Heart left ventricle (tissue), 16 donors: ENCODE measurements around the gene DOCK1. TPM values are rescaled to one million over a fixed set of nuclear protein-coding genes. Genes with fewer than 3 reads are reported as not detected.

Source experiments
- ATAC-seq, 4 donors: fragments of 200-7000 bp; cut with Tn5 transposase; one replicate each; pipeline ENCODE4 v1.9.1; 2020 to 2022; ENCODE audit warnings: moderate library complexity in 4 of 4, mild to moderate bottlenecking in 3 of 4, moderate number of reproducible peaks in 1 of 4
- DNase-seq, 5 donors: peaks; one replicate each; pipeline ENCODE4 v3.0.0-alpha.2; 2020
- H3K27ac ChIP-seq, 12 donors: fragments of 200-600 bp; sonication (generic) in 4 of 12; one replicate each; pipeline versions ENCODE4 v1.5.0 to v1.8.0; 2016 to 2022; ENCODE audit warnings: mild to moderate bottlenecking in 2 of 12
- H3K27me3 ChIP-seq, 9 donors: fragments of 200-600 bp; sonication (generic) in 2 of 9; one replicate each; pipeline versions ENCODE4 v1.5.1 to v1.8.0; 2016 to 2022; ENCODE audit warnings: mild to moderate bottlenecking in 3 of 9
- H3K36me3 ChIP-seq, 9 donors: fragments of 200-600 bp; sonication (generic) in 2 of 9; one replicate each; pipeline versions ENCODE4 v1.5.0 to v1.8.0; 2018 to 2022; ENCODE audit warnings: mild to moderate bottlenecking in 2 of 9
- H3K4me1 ChIP-seq, 12 donors: fragments of 200-600 bp; sonication (generic) in 4 of 12; one replicate each; pipeline versions ENCODE4 v1.5.0 to v1.8.0; 2016 to 2022; ENCODE audit warnings: mild to moderate bottlenecking in 3 of 12
- H3K4me3 ChIP-seq, 12 donors: fragments of 200-600 bp; sonication (generic) in 4 of 12; one replicate each; pipeline versions ENCODE4 v1.5.0 to v1.8.0; 2017 to 2022; ENCODE audit warnings: mild to moderate bottlenecking in 9 of 12, moderate library complexity in 4 of 12
- H3K9me3 ChIP-seq, 12 donors: fragments of 200-600 bp; sonication (generic) in 4 of 12; one replicate each; pipeline versions ENCODE4 v1.5.0 to v1.8.0; 2016 to 2022; ENCODE audit warnings: mild to moderate bottlenecking in 1 of 12
- POLR2A ChIP-seq, 2 donors: fragments of 450-650 bp; IDR thresholded peaks; one replicate each; pipeline ENCODE4 v1.6.1; 2017; ENCODE audit warnings: antibody characterized with exemption in 2 of 2, mild to moderate bottlenecking in 2 of 2, moderate library complexity in 2 of 2
- WGBS, 4 donors: extraction: QIAGEN DNeasy Blood & Tissue Kit in 2 of 4; methylation state at CpG; one replicate each; pipeline versions ENCODE4 v1.1.5 to v1.1.7; 2013 to 2018; 5-methylcytosine and 5-hydroxymethylcytosine counted together
- intact Hi-C, 10 donors: fragments of 100-400 bp; cut with DNase I; formaldehyde crosslinking; loops; one replicate each; pipeline versions ENCODE4 v1.11.1 to v1.14.2; 2022
- polyA plus RNA-seq, 2 donors: library from polyadenylated mRNA; stranded (reverse); fragments of 200-250 nt; gene quantifications; one replicate each; pipeline ENCODE4 v1.2.3, GENCODE V29; 2013
- total RNA-seq, 9 donors: library from RNA; depleted of rRNA in 2 of 9; stranded (reverse); fragments of >200 nt in 2 of 9; fragmentation: NEBNext Ultra II Directional in 3 of 9; extraction: Animal tissue kit (Norgen Biotek cat#: 25700) in 3 of 9; gene quantifications; one replicate each; pipeline versions ENCODE4 v1.1.0 to v1.2.4, GENCODE V29; 2016 to 2023
- TF ChIP-seq, protein P1 (sequence below), 12 donors: fragments of 200-600 bp; sonication (generic) in 4 of 12; IDR thresholded peaks; one replicate each; pipeline versions ENCODE4 v1.5.0 to v1.8.0; 2018 to 2022; ENCODE audit warnings: antibody characterized with exemption in 12 of 12, mild to moderate bottlenecking in 5 of 12
- donor health status: ischemic (EF 13 %, LVEDD 7.1; RV severe dilation, severe dysfunction).
- donor health status: healthy with polysubstance abuse.
- donor health status: DM: no; HTN: yes; CAD: no.
- donor health status: DM: no; HTN: no; CAD: no.
- donor health status: ischemic (EF 25% LVEDD 6.9; RV normal size, moderate dysfunction).
- donor health status: ischemic (EF 25% LVEDD 5.7; RV mildly dilated, moderate dysfunction).
- donor health status: healthy.
- donor health status: DM: yes; HTN: yes; CAD: no.
- donor health status: ischemic (EF 35%, LVEDD 5.7; RV mildly dilated, moderate dysfunction).
- donor health status: nonischemic (EF 11% LVEDD 7.7; RV severe dilation, severe dysfunction).
- donor health status: DM: yes; HTN: yes; CAD: no.
- donor health status: PGD.
- donor health status: ischemic (EF 29% LVEDD 5.4; RV normal size, mild dysfunction).
- donor health status: nonischemic (EF 23%, LVEDD 6.1; RV moderate dilation, normal function).

The DOCK1 gene
- total and polyA plus RNA-seq, 11 donors: 5.0 to 31.6 (median 18.6) TPM

DNA sequence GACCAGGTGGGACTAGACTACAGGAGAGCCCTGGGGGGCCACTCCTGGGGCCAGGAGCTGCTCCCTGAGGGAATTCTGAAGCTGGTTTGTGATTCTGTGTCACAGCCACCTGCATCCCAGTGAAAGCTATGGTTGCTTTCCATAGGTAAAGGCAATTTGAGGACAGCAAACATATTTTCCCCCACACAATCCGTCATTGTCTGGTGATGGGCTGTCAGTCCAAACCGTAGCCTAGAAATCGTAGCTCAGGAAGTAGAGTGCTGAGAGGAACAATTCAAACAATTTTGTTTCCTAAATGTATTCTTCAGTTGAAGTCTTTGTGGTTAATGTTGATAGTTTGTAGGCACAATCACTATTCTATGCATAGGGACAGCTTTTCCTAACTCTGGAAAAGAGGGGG lies 397.1 kb downstream of the DOCK1 start:
- TF ChIP-seq POLR2A (IDR thresholded peaks at IDR 0.05): no peak
- TF ChIP-seq, protein P1, sequence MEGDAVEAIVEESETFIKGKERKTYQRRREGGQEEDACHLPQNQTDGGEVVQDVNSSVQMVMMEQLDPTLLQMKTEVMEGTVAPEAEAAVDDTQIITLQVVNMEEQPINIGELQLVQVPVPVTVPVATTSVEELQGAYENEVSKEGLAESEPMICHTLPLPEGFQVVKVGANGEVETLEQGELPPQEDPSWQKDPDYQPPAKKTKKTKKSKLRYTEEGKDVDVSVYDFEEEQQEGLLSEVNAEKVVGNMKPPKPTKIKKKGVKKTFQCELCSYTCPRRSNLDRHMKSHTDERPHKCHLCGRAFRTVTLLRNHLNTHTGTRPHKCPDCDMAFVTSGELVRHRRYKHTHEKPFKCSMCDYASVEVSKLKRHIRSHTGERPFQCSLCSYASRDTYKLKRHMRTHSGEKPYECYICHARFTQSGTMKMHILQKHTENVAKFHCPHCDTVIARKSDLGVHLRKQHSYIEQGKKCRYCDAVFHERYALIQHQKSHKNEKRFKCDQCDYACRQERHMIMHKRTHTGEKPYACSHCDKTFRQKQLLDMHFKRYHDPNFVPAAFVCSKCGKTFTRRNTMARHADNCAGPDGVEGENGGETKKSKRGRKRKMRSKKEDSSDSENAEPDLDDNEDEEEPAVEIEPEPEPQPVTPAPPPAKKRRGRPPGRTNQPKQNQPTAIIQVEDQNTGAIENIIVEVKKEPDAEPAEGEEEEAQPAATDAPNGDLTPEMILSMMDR (IDR thresholded peaks at IDR 0.05): no peak

DNA sequence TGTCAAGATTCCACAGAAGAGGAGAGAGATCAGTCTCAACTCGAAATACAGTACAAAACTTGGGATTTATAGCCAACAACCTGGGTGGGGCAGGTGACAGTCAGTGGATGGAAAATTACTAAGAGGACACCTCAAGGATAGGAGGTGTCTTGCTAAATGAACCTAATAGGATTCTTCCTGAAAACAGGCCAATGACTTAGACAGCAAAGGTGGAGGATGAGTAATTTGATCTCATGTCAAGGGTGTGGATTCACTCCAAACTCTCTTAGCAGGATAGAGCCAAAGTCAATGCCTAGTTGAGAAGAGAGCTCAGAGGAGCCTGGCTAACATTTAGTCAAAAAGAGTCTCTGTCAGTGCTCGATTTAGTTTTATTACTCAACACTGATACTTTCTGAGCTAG lies 397.9 kb downstream of the DOCK1 start:
- ATAC-seq (no peak), DNase-seq (no peak)
- no peak for TF ChIP-seq POLR2A (IDR thresholded peaks at IDR 0.05)
- TF ChIP-seq, protein P1 (IDR thresholded peaks at IDR 0.05): no peak
- no peak overlapping the region for H3K4me3 ChIP-seq
- intact Hi-C loops: no loop called here
- H3K27ac ChIP-seq: no peak overlapping the region
- H3K4me1 ChIP-seq: peaks cover 0 to 11% (median 0%) of the 10 kb centered on the region in 12 donors
- H3K27me3 ChIP-seq: no peaks in the 10 kb centered on the region
- H3K9me3 ChIP-seq: no peaks in the 10 kb centered on the region
- 87 to 94% (median 91%) methylated on average over 2 of the region's 2 CpGs for WGBS, 4 donors
- H3K36me3 ChIP-seq: no peaks in the 10 kb centered on the region

More for the DNA sequence above, 397.1 kb downstream of the DOCK1 start:
- no peak overlapping the region for H3K27ac ChIP-seq
- H3K36me3 ChIP-seq: no peaks in the 10 kb centered on the region
- ATAC-seq (no peak), DNase-seq (no peak)
- no peaks in the 10 kb centered on the region for H3K9me3 ChIP-seq
- 65 to 82% (median 74%) methylated on average over 3 of the region's 3 CpGs for WGBS, 4 donors
- intact Hi-C loops: no loop called here
- no peaks in the 10 kb centered on the region for H3K27me3 ChIP-seq
- H3K4me3 ChIP-seq: no peak overlapping the region
- H3K4me1 ChIP-seq: peaks cover 0 to 11% (median 0%) of the 10 kb centered on the region in 12 donors

DNA sequence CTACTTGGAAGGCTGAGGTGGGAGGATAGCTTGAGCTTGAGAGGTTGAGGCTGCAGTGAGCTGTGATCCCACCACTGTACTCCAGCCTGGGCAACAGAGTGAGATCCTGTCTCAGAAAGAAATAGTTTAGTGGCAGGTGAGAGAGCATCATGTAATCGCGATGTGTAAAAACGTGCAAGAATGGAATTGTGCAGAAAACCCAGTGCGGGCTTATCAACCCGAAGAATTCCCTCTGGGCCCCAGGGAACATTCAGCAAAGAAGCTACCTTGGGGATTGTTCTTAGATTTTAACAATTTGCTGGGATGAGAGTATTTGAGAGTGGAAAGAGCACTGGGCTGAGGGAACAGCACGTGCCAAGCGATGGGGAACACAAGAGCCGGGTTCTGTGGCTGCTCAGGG lies 398.5 kb downstream of the DOCK1 start:
- no peak for ATAC-seq
- intact Hi-C loops: no loop called here
- 93 to 95% (median 95%) methylated on average over 8 of the region's 8 CpGs for WGBS, 4 donors

DNA sequence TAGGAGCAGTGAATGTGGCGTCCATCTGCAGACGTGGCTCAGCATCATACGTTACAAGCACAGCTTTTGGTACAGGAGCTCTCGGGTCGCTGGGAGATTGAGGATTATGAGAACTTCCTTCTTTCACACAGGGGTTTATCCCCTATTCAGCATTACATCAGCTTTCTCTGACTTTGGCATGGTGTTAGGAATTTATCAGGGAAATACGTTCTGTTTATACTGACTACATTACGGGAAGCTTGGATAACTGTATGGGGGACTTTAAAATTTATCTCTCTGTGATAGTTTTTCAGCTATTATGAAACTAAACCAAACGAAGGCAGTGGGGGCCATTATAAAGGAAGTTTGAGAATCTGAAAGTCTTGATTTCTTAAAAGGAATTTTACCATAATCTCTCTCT lies 401.3 kb downstream of the DOCK1 start:
- intact Hi-C loops: no loop called here
- ATAC-seq (no peak), DNase-seq (no peak)
- 85 to 94% (median 85%) methylated on average over 8 of the region's 8 CpGs for WGBS, 4 donors
- no peaks in the 10 kb centered on the region for H3K27me3 ChIP-seq
- H3K9me3 ChIP-seq: no peaks in the 10 kb centered on the region
- no peak for TF ChIP-seq POLR2A (IDR thresholded peaks at IDR 0.05)
- TF ChIP-seq, protein P1 (IDR thresholded peaks at IDR 0.05): no peak
- H3K4me3 ChIP-seq: no peak overlapping the region
- H3K4me1 ChIP-seq: peaks cover 0 to 4% (median 0%) of the 10 kb centered on the region in 12 donors
- H3K36me3 ChIP-seq: no peaks in the 10 kb centered on the region
- H3K27ac ChIP-seq: no peak overlapping the region

More for the DNA sequence above, 398.5 kb downstream of the DOCK1 start:
- H3K4me1 ChIP-seq: peaks cover 0 to 11% (median 0%) of the 10 kb centered on the region in 12 donors
- no peaks in the 10 kb centered on the region for H3K27me3 ChIP-seq
- H3K27ac ChIP-seq: no peak overlapping the region
- no peaks in the 10 kb centered on the region for H3K36me3 ChIP-seq
- H3K9me3 ChIP-seq: no peaks in the 10 kb centered on the region
- TF ChIP-seq POLR2A (IDR thresholded peaks at IDR 0.05): no peak
- TF ChIP-seq, protein P1 (IDR thresholded peaks at IDR 0.05): no peak
- DNase-seq: no peak
- H3K4me3 ChIP-seq: no peak overlapping the region
